HG03097 (cell line): ENCODE results near the gene OR52M1.
"Not testable (repeated sequence)": the region's sequence is repeated elsewhere in the genome, so short reads cannot be mapped to it uniquely, and the experiment has no call there.

Experiments
- ATAC-seq: cut with Tn5 transposase; IDR thresholded peaks from one replicate; pipeline ENCODE4 v1.9.1; 2021; ENCODE audit not compliant: unreplicated experiment, low FRiP score

The OR52M1 gene, protein sequence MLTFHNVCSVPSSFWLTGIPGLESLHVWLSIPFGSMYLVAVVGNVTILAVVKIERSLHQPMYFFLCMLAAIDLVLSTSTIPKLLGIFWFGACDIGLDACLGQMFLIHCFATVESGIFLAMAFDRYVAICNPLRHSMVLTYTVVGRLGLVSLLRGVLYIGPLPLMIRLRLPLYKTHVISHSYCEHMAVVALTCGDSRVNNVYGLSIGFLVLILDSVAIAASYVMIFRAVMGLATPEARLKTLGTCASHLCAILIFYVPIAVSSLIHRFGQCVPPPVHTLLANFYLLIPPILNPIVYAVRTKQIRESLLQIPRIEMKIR

GRCh38 chr11:4544891-4545290 lies at the start of gene OR52M1:
Gene OR52M1 (plus strand): TSS chr11:4545191. CDS start chr11:4545191, 0 bp downstream.
- no peak for ATAC-seq

DNA sequence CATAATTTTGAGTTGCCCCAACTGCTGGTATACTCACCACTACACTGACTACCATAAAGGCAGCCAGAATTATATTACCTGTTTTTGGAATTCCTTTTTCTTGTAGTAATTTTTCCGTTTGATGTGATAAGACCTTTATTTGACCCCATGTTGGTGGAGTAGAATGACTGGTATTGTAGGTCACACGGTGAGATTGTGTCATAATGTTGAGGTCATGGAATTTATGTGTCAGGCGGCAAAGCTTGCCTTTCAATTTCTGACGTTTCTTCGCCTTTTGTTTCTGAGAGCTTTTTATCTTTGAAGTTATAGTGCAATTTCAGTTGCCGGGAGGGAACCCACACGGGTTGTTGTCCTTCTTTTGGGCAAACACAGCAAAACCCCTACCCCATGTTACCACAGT lies 49.5 kb upstream of the OR52M1 start:
- ATAC-seq: no peak

DNA sequence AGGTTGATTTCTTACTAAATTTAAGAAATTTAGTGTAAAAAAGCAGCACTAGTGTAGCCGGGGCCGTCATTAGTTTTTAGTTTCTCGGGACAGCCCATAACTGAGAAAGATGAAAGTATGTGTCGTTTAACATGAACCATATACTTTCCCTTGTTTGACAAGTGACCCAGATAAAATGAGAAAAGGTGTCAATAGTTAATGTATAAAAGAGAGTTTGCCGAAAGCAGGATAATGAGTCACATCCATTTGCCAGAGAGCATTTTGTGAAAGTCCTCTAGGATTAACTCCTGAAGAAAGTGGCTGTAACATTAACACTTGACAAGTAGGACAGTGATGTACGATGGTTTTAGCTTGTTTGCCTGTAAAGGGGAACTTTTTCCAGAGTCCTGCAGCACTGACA lies 49.0 kb upstream of the OR52M1 start:
- no peak for ATAC-seq

DNA sequence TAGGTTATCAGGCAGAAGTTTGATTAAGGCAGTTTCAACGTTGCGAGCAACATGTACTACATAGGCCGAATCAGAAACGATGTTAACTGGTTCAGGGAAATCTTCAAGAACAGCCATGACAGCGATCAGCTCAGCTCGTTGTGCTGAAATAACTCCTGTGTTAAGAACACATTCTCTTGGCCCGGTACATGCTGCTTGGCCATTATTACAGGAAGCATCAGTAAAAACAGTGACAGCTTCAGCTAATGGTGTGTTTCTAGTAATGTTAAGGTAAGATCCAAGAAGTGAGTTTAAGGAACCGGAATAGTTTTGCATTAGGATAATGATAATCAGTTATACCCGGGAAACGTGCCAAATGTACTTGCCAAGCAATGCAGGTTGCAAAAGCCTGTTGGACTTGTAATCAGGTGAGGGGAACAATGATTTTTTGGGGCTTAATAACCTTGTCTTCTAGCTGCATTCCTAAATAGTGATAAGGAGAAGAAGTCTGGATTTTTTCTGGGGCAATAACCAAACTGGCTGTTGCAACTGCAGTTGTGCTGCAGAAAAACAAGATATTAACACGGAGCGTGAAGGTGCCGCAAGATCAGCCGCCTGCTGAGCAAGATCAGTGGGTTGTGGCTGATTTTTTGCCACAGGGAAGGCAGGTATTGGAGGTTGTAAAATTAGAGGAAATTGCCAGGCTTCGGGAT lies 48.3 kb upstream of the OR52M1 start:
- no peak for ATAC-seq

GRCh38 chr11:4508886-4509285 lies 36.1 kb upstream of the OR52M1 start:
- ATAC-seq: no peak

- ATAC-seq: no peak
Measured at GRCh38 chr11:4511282-4512245, 33.4 kb upstream of the OR52M1 start.

GRCh38 chr11:4514196-4514595 lies 30.8 kb upstream of the OR52M1 start:
- no peak for ATAC-seq

- ATAC-seq: no peak
Measured at GRCh38 chr11:4522339-4522738, 22.7 kb upstream of the OR52M1 start.

DNA sequence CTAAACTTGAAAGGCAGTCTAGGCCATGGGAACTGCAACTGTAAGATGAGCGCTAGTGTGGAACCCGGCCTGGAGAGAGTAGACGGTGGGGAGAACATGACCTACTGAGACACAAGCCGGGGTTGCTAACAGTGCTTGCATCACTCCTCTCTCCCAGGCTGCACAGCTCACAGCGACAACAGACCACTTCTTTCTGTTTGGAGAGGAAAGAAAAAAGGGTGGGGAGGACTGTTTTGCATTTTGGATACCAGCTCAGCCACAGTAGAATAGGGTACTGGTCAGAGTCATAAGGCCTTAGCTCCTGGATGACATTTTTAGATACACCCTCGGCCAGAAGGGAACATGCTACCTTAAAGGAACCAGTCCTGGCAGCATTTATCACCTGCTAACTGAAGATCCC lies 22.2 kb upstream of the OR52M1 start:
- no peak for ATAC-seq

DNA sequence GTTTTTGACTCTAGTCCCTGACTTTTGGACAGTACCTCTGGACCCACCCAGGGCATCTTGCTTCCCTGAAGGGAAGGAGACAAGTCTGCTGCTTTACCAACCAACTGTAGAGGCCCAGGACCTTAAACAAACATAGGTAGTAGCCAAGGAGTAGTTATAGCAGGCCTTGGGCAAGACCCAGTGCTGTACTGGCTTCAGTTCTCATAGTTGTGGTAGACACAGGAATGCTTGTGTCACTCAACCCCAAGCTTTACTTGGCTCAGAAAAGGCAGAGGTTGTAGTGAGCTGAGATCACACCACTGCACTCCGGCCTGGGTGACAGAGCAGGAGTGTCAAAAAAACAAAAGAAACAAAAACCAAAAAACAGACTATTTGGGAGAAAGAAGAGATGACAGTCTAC lies 21.3 kb upstream of the OR52M1 start:
- ATAC-seq: no peak

GRCh38 chr11:4527926-4528325 lies 17.1 kb upstream of the OR52M1 start:
- no peak for ATAC-seq

DNA sequence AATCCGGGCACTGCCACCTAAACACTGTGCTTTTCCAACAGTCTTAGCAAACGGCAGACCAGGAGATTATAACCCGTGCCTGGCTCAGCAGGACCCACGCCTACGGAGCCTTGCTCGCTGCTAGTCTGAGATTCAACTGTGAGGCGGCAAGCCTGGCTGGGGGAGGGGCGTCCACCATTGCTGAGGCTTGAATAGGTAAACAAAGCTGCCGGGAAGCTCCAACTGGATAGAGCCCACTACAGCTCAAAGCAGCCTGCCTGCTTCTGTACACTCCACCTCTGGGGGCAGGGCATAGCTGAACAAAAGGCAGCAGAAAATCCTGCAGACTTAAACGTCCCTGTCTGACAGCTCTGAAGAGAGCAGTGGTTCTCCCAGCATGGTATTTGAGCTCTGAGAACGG lies 13.3 kb upstream of the OR52M1 start:
- not testable (repeated sequence) for ATAC-seq

DNA sequence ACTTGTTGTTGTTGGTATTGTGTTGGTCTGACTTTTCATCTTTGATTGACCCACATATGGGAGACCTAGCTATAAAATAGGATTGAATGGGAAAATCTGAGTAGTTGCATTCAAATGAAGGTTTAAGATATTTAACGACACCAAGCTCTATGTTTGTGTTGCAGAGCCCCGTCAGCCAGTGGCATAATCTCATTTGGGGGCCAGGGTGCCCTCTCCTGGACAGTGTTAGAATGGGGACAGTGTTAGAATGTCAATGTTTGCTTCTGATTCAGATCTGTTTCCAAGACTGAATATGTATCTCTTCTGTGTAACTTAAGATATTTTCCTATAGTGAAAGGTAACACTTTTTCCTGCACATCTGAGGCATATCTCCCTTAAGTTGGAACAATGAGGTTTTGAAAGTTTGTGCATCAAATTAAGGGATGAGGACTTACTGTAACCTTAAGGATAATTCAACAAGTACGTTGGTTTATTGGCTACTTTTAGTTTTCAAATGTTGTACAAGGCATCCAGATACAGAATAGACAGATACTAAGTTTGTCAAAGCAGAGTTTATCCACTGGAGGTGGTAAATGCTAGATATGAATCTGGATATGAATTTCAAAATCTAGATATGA lies 5.3 kb upstream of the OR52M1 start:
- ATAC-seq: no peak

GRCh38 chr11:4541071-4541470 lies 3.9 kb upstream of the OR52M1 start:
- no peak for ATAC-seq

GRCh38 chr11:4543561-4543960 lies 1.4 kb upstream of the OR52M1 start:
- ATAC-seq: no peak

- no peak for ATAC-seq
Measured at GRCh38 chr11:4546878-4547277, 1.9 kb downstream of the OR52M1 start.

DNA sequence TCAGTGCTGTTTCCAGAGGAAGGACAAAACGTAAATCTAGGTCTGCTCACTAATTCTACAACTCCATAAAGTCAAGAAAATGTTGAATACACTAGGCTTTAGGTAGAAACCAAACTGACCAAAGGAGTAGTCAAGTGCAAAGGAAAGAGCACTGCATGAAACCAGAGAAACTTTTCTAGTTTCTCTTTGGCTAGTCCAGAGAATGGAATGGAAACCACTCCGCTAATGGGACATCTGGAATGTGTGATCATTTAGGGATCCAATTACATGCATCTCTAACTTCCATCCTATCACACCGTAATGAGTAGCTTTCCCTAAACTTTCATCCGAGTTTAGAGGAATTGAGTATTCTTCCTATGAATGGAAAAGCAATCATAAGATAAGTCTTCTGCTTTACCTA lies 2.4 kb downstream of the OR52M1 start:
- no peak for ATAC-seq

DNA sequence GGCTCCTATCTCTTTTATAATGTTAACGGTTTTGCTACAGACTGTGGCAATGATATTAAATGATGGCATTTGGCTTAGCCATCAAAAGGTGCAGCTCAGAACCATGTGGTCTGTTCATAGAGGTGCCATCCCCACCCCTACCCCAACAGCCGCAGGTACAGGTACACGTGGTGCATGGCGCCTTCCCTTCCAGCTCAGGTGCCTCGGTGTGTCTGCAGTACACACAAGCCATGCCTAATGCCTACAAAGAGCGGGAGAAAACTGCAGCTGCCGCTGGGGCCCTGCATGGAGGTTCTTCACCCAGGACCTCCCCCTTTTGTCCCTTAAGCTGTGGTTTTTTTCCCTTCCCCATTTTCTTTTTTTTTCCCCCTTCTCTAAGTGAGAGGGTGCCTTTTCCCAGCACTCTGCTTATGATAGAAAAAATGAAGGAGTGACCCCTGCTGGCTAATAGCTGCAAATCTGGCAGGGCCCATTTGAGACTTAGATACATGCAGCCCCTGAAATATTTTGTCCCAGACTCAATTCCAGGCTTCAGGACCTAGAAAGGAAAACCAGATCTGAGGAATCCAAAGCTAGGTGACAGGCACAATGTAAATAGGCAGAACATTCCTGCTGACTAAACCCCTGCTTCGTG lies 6.5 kb downstream of the OR52M1 start:
- ATAC-seq: no peak

- ATAC-seq: no peak
Measured at GRCh38 chr11:4559527-4560440, 14.8 kb downstream of the OR52M1 start.
